BJ (cell line): ENCODE measurements around the gene JADE1. TPM values are rescaled to one million over a fixed set of nuclear protein-coding genes. Genes with fewer than 3 reads are reported as not detected.

Source experiments
- CTCF ChIA-PET: fragments of 350-600 bp; formaldehyde crosslinking; extraction: SDS; loops from one replicate; lab custom pipeline; 2021; ENCODE audit warnings: antibody characterized with exemption, inconsistent platforms; lab: Yijun Ruan, JAX
- POLR2A ChIA-PET: fragments of 300-600 bp; sonication (Branson Sonifier 250); formaldehyde crosslinking; extraction: SDS; loops from one replicate; lab custom pipeline; 2021; ENCODE audit warnings: antibody characterized with exemption; lab: Charles Lee
- DNase-seq: peaks from one replicate; pipeline ENCODE4 v3.0.0-alpha.2; 2011; ENCODE audit warnings: low read depth
- H3K27me3 ChIP-seq: 2 replicates; pipeline ENCODE4 v1.6.0; 2011; ENCODE audit warnings: low read length; ENCODE audit not compliant: control insufficient read depth, insufficient read depth
- H3K36me3 ChIP-seq: 2 replicates; pipeline ENCODE4 v1.5.1; 2011; ENCODE audit warnings: low read length; ENCODE audit not compliant: control insufficient read depth, insufficient read depth
- H3K4me3 ChIP-seq: 2 replicates; pipeline ENCODE4 v1.5.1; 2011; ENCODE audit warnings: low read depth, mild to moderate bottlenecking, control low read depth, low read length
- CTCF ChIP-seq: IDR thresholded peaks from 2 replicates; pipeline ENCODE4 v1.5.1; 2011; ENCODE audit warnings: low read depth, mild to moderate bottlenecking, control low read depth, inconsistent platforms, low read length, moderate library complexity; ENCODE audit not compliant: insufficient read depth
- polyA minus RNA-seq: library from RNA; depleted of rRNA, polyadenylated mRNA; stranded (reverse); fragments of >200 nt; gene quantifications from 2 replicates; pipeline ENCODE4 v1.2.3, GENCODE V29; 2011; rRNA and poly(A)+ RNA removed
- polyA plus RNA-seq: library from polyadenylated mRNA; depleted of rRNA; stranded (reverse); fragments of >200 nt; gene quantifications from 2 replicates; pipeline ENCODE4 v1.2.3, GENCODE V29; 2011; rRNA removed

JADE1 gene
- polyA plus RNA-seq (15.4 and 17.4 TPM in 2 replicates), polyA minus RNA-seq (21.8 and 27.1 TPM in 2 replicates)

DNA sequence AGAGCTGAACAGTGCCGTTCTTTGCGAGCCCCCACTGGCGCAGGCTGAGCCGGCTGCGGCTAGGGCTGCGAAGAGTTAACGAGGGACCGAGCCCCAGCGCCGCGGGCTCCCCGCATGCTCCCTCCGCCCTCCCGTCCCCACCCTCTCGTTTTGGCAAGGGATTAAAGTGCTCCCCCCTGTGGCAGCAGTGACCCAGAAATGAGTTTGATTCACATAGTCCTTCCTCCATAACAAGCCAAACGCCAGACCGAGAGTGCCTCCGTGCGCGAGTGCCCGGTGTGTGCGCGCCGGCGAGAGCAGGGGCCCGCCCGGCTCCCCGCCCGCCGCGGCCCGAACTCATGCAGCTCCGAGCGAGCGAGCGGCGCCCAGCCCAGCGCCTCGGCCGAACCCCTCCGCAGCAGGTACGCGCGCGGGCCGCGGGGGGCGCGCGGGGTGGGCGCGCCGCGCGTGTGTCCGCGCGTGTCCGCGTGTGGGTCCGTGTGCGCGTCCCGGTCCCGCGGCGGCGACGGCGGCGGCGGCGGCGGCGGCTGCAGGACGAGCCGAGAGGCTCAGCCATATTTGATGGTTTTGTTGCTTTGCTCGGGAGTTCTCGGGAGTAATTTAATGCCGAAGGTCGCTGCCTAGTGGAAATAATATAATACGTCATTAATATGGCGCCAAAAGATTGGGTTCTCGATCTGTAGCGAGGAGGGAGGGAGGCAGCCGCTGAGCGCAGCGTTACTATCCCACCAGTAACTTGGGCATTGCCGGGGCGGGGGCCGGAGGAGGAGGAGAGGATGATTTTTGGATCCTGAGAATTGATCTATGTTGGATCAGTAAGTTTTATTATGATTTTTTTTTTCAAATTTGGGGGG, at the start of gene JADE1:
Gene JADE1 (plus strand): TSS at position 224 of the 854 bp plus-strand sequence. CDS start 22,059 bp downstream, outside the sequence.
- Histone ChIP-seq H3K36me3 (no peaks in the 10 kb centered on the region), H3K4me3 (peak within 1 kb of the TSS; percentile 73), H3K27me3 (no peaks in the 10 kb centered on the region)
- ChIA-PET CTCF (interaction anchor here (0.6 to 2.6 kb wide), 8 partner anchors 232 to 425 kb away, joined by 3 to 14 read pairs (median 3); no protein-coding TSS in a partner anchor), POLR2A (interaction anchor here (0.6 to 0.7 kb wide), 2 partner anchors 43 to 256 kb away, joined by 7 read pairs; no protein-coding TSS in a partner anchor)
- peak; percentile 65 for DNase-seq
- peak; percentile 67 for TF ChIP-seq CTCF

GRCh38 chr4:128766781-128767180, 42.7 kb upstream of the JADE1 start:
- POLR2A ChIA-PET, result no interaction called here
- no peaks in the 10 kb centered on the region for H3K27me3 ChIP-seq
- no peak for TF ChIP-seq CTCF
- DNase-seq, result no peak
- H3K36me3 ChIP-seq, result no peaks in the 10 kb centered on the region
- no peak overlapping the region for H3K4me3 ChIP-seq
- CTCF ChIA-PET, result no interaction called here

DNA sequence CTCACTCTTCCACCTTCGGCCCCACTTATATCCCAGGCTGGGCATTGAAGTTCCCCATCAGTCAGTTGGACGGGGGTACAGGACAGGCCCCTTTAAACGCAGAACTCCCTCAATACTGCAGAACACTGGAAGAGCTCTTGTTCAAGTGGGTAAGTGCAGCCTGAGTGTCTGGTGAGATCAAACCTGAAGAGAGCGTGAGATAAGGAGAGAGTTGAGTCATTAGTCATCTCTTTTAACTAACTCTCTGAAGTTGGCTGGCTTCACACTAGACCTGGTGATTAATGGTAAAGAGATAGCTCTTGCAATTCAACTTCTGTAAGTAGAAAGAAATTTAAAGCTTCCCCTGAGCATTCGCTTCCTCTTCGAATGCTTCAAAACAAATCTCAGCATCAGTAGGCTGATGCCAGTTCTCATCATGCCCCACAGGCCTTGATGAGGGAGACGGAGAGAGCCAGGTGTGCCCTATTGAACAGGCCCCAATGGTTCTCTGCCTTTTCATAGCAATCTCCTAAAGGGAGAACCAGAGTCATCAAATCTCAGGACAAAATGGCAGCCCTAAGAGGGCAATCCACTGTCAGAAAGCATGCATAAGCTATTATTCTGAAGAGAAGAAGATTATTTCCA, 41.0 kb upstream of the JADE1 start:
- ChIA-PET CTCF (no interaction called here), POLR2A (no interaction called here)
- TF ChIP-seq CTCF, result no peak
- DNase-seq, result no peak
- Histone ChIP-seq H3K36me3 (no peaks in the 10 kb centered on the region), H3K27me3 (no peaks in the 10 kb centered on the region), H3K4me3 (no peak overlapping the region)

DNA sequence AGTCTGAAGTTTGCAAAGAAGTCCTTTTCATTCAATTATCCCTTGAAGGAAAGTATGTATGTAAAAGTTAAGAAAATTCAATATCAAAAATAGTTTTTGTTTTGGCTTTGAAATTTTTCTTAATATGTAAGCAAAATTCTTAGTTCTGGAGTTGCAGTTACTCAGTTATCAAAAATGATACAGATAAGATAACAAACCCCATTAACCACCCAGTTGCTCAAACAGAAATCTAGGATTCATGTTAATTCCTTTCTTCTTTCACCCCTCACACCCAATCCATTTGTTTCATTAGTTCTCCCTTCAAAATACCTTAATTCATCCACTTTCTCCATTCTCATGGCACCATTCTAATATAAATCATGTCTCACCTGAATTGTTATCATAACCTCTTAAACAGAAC, 40.5 kb upstream of the JADE1 start:
- no peak for DNase-seq
- ChIA-PET POLR2A (no interaction called here), CTCF (no interaction called here)
- H3K4me3 ChIP-seq, result no peak overlapping the region
- no peaks in the 10 kb centered on the region for H3K36me3 ChIP-seq
- H3K27me3 ChIP-seq, result no peaks in the 10 kb centered on the region
- no peak for TF ChIP-seq CTCF

DNA sequence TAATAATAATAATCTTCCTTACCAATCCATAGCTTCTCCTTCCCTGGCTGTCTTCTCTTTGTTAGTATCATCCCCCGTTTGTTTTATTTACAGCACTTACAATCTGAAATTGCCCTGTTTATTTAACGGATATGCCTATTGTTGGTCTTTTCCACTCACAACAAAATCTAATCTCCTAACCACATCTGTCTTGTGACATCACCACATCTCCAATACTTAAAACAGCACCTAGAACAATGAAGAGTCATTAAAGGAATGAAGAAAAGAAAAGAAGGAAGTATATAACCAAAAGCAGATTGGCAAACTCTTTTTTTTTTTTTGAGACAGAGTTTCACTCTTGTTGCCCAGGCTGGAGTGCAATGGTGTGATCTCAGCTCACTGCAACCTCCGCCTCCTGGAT, 38.7 kb upstream of the JADE1 start:
- H3K36me3 ChIP-seq, result no peaks in the 10 kb centered on the region
- CTCF ChIA-PET, result no interaction called here
- no peak overlapping the region for H3K4me3 ChIP-seq
- no peak for DNase-seq
- no peaks in the 10 kb centered on the region for H3K27me3 ChIP-seq
- POLR2A ChIA-PET, result no interaction called here
- TF ChIP-seq CTCF, result no peak
